GM12891 (cell line): ENCODE results near the gene PRDM16.

ENCODE experiments used
- DNase-seq: peaks from one replicate; pipeline ENCODE4 v3.0.0; 2011; ENCODE audit warnings: low spot score; ENCODE audit not compliant: insufficient read length
- FAIRE-seq: peaks from 2 replicates; lab custom pipeline; 2011; peaks lifted over from hg19 to GRCh38; lab: Jason Lieb, UNC
- PAX5 ChIP-seq: IDR thresholded peaks from 2 replicates; pipeline ENCODE4 v1.6.1; 2011; ENCODE audit warnings: low read length, moderate library complexity, mild to moderate bottlenecking; ENCODE audit not compliant: insufficient read depth, severe bottlenecking
- POLR2A ChIP-seq: IDR thresholded peaks from 2 replicates; pipeline ENCODE4 v1.6.1; 2011; ENCODE audit warnings: low read depth, low read length, control low read depth
- POLR2AphosphoS5 ChIP-seq: IDR thresholded peaks from 2 replicates; pipeline ENCODE4 v1.6.1; 2011; ENCODE audit warnings: low read depth, low read length, control low read depth
- POU2F2 ChIP-seq: IDR thresholded peaks from 2 replicates; pipeline ENCODE4 v1.6.1; 2011; ENCODE audit warnings: low read depth, mild to moderate bottlenecking, control low read depth, low read length, moderate library complexity
- SPI1 ChIP-seq: IDR thresholded peaks from 2 replicates; pipeline ENCODE4 v1.6.1; 2011; ENCODE audit warnings: low read depth, low read length, control low read depth
- TAF1 ChIP-seq: IDR thresholded peaks from 2 replicates; pipeline ENCODE4 v1.6.1; 2011; ENCODE audit warnings: low read depth, low read length, control low read depth

The PRDM16 gene

GRCh38 chr1:3037281-3038040 lies 31.5 kb upstream of the PRDM16 start:
- TF ChIP-seq POLR2AphosphoS5 (no peak), PAX5 (no peak), TAF1 (no peak), SPI1 (no peak), POLR2A (no peak), POU2F2 (no peak)
- no peak for FAIRE-seq
- no peak for DNase-seq

DNA sequence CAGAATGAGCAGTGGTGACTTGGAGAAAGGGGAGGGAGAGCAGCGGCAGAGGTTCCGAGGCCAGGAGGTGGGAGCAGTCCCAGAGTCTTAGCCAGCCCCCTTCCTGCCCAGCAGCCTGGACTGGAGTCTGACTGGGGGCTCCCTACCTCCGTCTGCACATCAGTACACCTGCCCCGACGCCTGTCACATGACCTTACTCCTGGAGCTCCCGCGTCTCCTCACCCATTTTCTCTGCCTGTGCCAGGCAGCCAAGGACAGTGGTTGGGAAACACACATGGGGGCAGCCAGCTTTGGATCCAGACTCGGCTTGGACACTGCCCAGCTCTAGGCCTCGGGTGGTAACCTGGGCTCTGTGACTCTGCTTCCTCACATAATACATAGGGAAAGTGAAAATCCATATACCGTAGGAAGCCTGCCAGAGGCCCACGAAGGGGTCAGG lies 30.9 kb upstream of the PRDM16 start:
- no peak for TF ChIP-seq SPI1
- no peak for TF ChIP-seq POLR2A
- no peak for FAIRE-seq
- DNase-seq, result no peak

DNA sequence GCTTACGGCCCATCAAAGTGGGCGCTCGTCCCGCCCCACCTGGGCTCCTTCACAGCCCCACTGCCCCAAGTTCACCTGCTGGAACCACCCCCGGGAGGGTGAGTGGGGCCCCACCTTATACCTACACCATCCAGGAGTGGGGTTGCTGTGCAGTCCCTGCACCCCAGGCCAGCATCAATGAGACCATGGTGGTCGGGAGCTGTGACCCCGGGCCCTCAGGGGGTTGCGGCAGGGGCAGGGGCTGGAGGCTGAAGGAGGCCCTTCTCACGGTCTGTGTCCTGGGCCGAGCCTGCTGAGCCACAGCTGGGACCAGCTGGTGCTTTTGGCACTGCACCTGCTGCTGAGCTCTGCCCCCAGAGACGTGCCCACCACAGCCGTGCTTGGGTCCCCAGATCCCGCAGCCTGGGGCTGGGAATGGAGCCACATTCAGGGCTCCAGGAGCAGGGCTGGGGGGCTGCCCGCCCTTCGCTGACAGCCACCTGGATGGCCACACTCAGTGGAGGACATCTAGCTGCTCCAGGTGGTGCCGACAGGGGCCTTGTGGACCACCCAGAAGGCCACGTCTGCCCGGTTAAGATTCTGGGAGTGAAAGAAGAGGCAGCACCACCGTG lies 30.3 kb upstream of the PRDM16 start:
- TF ChIP-seq PAX5, result no peak
- TF ChIP-seq TAF1, result no peak
- no peak for TF ChIP-seq SPI1
- no peak for TF ChIP-seq POU2F2
- no peak for TF ChIP-seq POLR2AphosphoS5
- TF ChIP-seq POLR2A, result no peak
- FAIRE-seq, result no peak
- no peak for DNase-seq

- TF ChIP-seq TAF1 (no peak), POLR2AphosphoS5 (no peak), POLR2A (no peak), SPI1 (no peak), PAX5 (no peak)
- no peak for FAIRE-seq
- no peak for DNase-seq
Observed at GRCh38 chr1:3040004-3040403, 29.0 kb upstream of the PRDM16 start.

GRCh38 chr1:3042481-3042880 lies 26.5 kb upstream of the PRDM16 start:
- FAIRE-seq (no peak), DNase-seq (no peak)
- TF ChIP-seq SPI1 (no peak), TAF1 (no peak), POLR2A (no peak), POLR2AphosphoS5 (no peak)

DNA sequence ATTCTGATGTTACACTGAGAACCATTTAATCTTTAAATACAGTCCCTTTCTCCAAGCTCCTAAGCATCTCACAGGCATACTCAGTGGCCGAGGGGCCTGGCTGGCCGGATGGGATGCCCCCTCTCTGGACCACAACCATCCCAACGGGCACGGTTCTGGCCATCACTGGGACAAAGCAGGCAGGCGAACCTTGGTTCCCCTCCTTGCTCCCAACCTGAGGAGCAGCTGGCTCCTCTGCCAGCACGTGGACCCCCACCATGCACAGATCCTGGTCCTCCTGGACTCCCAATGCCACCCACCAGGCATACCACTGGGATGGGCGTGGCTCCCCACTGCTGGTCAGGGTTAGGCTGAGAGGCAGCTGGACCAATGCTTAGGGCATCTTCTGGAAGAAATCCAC lies 19.8 kb upstream of the PRDM16 start:
- FAIRE-seq, result no peak
- TF ChIP-seq POU2F2, result no peak
- no peak for TF ChIP-seq SPI1
- TF ChIP-seq TAF1, result no peak
- TF ChIP-seq POLR2AphosphoS5, result no peak
- no peak for TF ChIP-seq PAX5
- DNase-seq, result no peak

GRCh38 chr1:3049905-3050304 lies 19.1 kb upstream of the PRDM16 start:
- FAIRE-seq (no peak), DNase-seq (no peak)
- TF ChIP-seq TAF1, result no peak
- no peak for TF ChIP-seq POLR2A
- no peak for TF ChIP-seq SPI1
- TF ChIP-seq POU2F2, result no peak
- TF ChIP-seq PAX5, result no peak
- TF ChIP-seq POLR2AphosphoS5, result no peak

DNA sequence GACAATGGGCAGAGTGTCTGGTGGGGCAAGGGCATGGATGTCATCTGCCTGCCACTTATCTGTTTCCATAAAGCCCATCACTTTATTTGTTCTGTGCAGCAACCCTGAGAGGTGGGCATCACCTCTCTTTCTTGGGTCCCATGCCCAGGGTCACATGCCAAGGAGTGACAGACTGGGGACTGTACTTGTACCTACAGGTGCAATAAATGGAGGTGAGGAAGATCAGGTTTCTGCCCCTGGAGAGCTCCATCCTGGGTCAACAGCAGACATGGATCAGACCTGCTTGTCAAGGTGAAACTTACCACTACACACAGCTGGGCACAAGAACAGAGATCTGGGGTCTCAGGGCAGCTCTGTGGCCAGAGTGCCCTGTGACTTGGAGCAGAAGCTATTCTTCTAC lies 18.4 kb upstream of the PRDM16 start:
- DNase-seq (no peak), FAIRE-seq (no peak)
- TF ChIP-seq PAX5, result no peak
- no peak for TF ChIP-seq TAF1
- no peak for TF ChIP-seq POU2F2
- TF ChIP-seq POLR2A, result no peak
- no peak for TF ChIP-seq SPI1
- no peak for TF ChIP-seq POLR2AphosphoS5

DNA sequence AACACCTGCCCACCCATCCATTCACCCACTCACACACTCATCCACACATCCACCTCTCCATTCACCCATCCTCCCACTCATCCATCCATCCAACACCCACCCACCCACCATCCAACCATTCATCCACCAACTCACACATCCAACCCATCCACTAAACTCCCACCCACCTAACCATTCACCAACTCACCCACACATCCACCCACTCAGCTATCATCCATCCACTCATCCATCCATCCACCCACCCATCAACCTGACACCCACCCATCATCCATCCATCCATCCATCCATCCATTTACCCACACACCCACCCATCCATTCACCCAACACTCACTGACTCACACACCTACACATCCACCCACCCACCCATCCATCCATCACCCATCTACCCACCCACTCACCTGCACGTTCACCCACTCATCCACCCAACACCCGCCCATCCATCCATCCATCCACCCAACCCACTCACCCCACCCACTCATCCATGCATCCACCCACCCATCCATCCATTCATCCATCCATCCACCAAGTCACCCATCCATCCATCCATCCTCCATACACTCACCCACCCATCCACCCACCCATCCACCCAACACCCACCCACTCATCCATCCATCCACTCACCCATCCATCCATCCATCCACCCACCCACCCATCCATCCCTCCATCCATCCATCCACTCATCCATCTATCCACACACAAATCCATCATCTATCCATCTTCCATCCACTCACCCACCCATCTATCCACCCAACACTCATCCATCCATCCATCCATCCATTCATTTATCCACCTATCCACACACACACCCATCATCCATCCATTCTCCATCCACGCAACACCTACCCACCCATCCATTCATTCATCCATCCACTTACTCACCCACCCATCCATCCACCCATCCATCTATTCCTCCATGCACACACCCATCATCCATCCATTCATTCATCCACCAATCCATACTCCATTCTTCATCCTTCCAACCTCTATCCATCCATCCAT lies 17.4 kb upstream of the PRDM16 start:
- DNase-seq, result no peak
- TF ChIP-seq TAF1, result no peak
- TF ChIP-seq SPI1, result no peak
- no peak for TF ChIP-seq POLR2AphosphoS5
- no peak for TF ChIP-seq PAX5
- TF ChIP-seq POLR2A, result no peak
- FAIRE-seq, result no peak

GRCh38 chr1:3052501-3052900 lies 16.5 kb upstream of the PRDM16 start:
- no peak for TF ChIP-seq POU2F2
- TF ChIP-seq POLR2AphosphoS5, result no peak
- no peak for TF ChIP-seq POLR2A
- TF ChIP-seq TAF1, result no peak
- TF ChIP-seq PAX5, result no peak
- TF ChIP-seq SPI1, result no peak
- FAIRE-seq (no peak), DNase-seq (no peak)
